Activated T-cell treated with anti-CD3 and anti-CD28 coated beads, Interleukin-2, amount 50 U/mL, for 4 hours (primary cell): ENCODE measurements around the gene FUT6. TPM values are rescaled to one million over a fixed set of nuclear protein-coding genes. Genes with fewer than 3 reads are reported as not detected.

Experiments
- ATAC-seq, 2 donors: fragments of 200-7000 bp; cut with Tn5 transposase; one replicate each; pipeline ENCODE4 v1.10.0; 2021
- DNase-seq: peaks from one replicate; pipeline ENCODE4 v3.0.0-alpha.2; 2020
- H3K27me3 Mint-ChIP-seq: one replicate; pipeline ENCODE4 v1.8.0; 2021; ENCODE audit warnings: low read depth, mixed read lengths
- H3K36me3 Mint-ChIP-seq: one replicate; pipeline ENCODE4 v1.8.0; 2022; ENCODE audit warnings: mixed read lengths; ENCODE audit not compliant: insufficient read depth
- H3K4me1 Mint-ChIP-seq: one replicate; pipeline ENCODE4 v1.8.0; 2021; ENCODE audit warnings: low read depth, mixed read lengths
- H3K4me3 Mint-ChIP-seq: one replicate; pipeline ENCODE4 v1.8.0; 2021; ENCODE audit warnings: mild to moderate bottlenecking, moderate library complexity, mixed read lengths
- H3K9me3 Mint-ChIP-seq: one replicate; pipeline ENCODE4 v1.8.0; 2021; ENCODE audit warnings: mixed read lengths
- total RNA-seq, 3 donors: library from RNA; stranded (reverse); gene quantifications; one replicate each; pipeline ENCODE4 v1.2.1, GENCODE V29; 2021

Gene FUT6
- total RNA-seq, 3 donors from 2014 or later: not detected

GRCh38 chr19:5808120-5808816, 31.2 kb downstream of the FUT6 start:
- no peak for DNase-seq
- no peaks in the 10 kb centered on the region for H3K36me3 Mint-ChIP-seq
- H3K4me3 Mint-ChIP-seq: no peak overlapping the region
- peaks cover 12% of the 10 kb centered on the region for H3K4me1 Mint-ChIP-seq
- no peak for ATAC-seq
- H3K27me3 Mint-ChIP-seq: peaks cover 9% of the 10 kb centered on the region
- no peaks in the 10 kb centered on the region for H3K9me3 Mint-ChIP-seq

DNA sequence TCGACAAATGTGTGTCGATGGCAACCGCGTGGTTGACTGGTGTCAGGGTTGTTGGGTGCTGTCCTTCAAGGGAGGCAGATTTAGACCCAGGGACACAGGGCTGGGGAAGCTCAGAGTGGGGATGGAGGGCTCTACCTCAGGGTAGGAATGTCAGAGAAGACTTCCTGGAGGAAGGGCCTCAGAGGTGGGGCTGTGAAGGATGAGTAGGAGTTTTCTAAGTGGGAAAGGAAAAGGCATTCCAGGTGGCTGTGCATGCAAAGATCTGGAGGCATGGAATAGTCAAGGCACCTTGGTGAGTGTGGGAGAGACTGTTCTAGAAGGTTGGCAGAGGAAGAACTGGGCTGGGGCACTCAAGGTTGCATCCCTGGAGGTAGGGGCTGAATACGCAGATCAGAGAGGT, 32.6 kb downstream of the FUT6 start:
- Mint-ChIP-seq H3K36me3 (no peaks in the 10 kb centered on the region), H3K4me3 (no peak overlapping the region), H3K27me3 (peaks cover 10% of the 10 kb centered on the region), H3K4me1 (peaks cover 19% of the 10 kb centered on the region), H3K9me3 (no peaks in the 10 kb centered on the region)
- ATAC-seq (no peak), DNase-seq (no peak)

- no peak for ATAC-seq
- Mint-ChIP-seq H3K36me3 (no peaks in the 10 kb centered on the region), H3K4me3 (no peak overlapping the region), H3K4me1 (peaks cover 21% of the 10 kb centered on the region), H3K27me3 (peaks cover 15% of the 10 kb centered on the region), H3K9me3 (no peaks in the 10 kb centered on the region)
- no peak for DNase-seq
Measured at GRCh38 chr19:5806133-5806489, 33.4 kb downstream of the FUT6 start.

- DNase-seq (peak; percentile 59), ATAC-seq (peak in 1 of 2 donors; percentile 20)
- Mint-ChIP-seq H3K9me3 (no peaks in the 10 kb centered on the region), H3K4me3 (peak overlapping the region; percentile 42), H3K36me3 (no peaks in the 10 kb centered on the region), H3K27me3 (peaks cover 20% of the 10 kb centered on the region), H3K4me1 (peaks cover 21% of the 10 kb centered on the region)
Measured at GRCh38 chr19:5805462-5806132, 33.9 kb downstream of the FUT6 start.

DNA sequence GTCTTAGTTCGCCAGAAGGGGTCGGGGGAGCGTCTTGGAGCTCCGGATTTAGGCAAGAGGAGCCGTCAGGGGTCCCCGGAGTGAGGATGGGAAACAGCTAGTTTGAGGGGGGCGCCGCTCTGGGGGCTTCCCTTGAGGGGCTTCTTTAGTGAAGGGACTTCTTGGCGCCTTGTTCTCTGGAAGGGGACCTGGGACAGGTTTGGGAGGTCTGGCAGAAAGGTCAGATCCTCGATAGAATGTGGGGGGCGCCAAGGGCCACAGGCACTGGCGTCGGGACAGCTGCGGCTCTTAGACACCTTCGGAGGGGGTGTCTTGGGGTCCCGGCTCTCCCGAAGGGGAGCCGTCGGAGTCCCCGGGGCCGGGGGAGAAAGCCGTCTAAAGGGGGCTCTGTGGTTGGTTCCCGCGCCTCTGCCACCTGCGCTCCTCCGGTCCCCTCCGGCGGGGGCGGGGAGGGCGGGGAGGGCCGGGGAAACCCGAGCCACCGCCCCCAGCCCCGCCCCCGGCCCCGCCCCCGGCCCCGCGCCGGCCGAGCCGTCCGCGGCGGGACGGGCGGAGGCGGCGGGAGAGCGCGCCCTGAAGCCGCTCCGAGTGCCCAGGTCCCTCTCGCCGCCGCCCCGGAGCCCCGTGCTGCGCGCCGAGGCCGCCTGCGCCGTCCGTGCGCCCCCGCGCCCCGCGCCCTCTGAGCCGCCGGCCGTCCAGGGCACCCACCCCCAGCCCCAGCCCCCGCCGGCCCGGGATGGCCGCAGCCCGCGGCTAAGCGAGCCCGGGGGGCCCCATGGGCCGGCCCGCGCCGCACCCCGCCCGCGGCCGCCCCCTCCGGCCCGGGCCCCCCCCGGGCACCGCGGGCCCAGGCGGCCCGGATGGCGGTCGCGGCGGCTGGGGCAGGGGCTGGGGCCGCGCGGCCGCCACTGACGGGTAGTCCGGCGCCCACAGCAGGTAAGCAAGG, 34.7 kb downstream of the FUT6 start, which contains the start of gene NRTN:
Gene NRTN (plus strand): TSS at position 552 of the 946 bp plus-strand sequence. CDS start 19,099 bp downstream, outside the sequence.
- H3K9me3 Mint-ChIP-seq: no peaks in the 10 kb centered on the region
- H3K27me3 Mint-ChIP-seq: peaks cover 24% of the 10 kb centered on the region
- DNase-seq (peak; percentile 53), ATAC-seq (peak; percentile 6 to 22)
- H3K4me3 Mint-ChIP-seq: peak within 1 kb of the TSS; percentile 67
- peaks cover 21% of the 10 kb centered on the region for H3K4me1 Mint-ChIP-seq
- no peaks in the 10 kb centered on the region for H3K36me3 Mint-ChIP-seq

DNA sequence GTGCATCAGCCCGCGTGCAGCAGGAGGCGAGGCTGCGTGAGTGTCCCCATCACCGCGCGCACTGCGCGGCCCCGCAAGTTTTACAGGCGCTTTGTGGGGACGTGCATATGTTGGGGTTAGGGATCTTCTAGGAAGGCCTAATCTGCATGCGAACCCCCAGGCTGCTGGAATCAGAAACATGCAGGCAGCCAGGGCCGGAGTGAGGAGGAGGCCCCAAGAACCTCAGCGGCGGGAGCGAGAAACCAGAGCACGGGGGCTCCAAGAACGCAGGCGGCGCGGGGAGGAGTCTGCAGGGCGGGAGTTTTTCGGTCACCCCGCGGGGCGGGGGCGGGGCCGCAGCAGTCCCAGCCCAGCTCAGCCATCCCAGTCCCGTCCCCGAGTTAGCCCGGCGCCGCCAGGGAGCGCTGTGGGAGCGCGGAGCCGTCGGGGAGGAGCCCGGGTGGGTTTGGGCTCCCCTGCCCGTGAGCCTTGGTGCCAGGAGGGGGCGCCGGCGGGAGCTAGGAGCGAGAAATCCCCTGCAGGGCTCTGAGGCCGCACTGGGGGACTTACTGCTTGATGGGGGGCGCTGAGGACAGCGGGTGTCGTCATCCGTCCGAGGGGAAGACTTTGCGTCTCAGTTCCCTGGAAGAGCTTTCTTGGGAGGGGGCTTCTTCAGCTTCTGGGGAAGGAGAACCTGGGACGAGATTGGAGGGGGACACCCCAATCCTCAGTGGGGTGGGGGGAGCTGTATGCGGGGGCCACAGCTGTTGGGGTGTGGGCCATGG, 35.6 kb downstream of the FUT6 start:
- Mint-ChIP-seq H3K4me3 (peak overlapping the region; percentile 67), H3K36me3 (no peaks in the 10 kb centered on the region), H3K27me3 (peaks cover 30% of the 10 kb centered on the region), H3K4me1 (peaks cover 21% of the 10 kb centered on the region), H3K9me3 (no peaks in the 10 kb centered on the region)
- ATAC-seq: peak; percentile 94 to 97
- peak; percentile 90 for DNase-seq

DNA sequence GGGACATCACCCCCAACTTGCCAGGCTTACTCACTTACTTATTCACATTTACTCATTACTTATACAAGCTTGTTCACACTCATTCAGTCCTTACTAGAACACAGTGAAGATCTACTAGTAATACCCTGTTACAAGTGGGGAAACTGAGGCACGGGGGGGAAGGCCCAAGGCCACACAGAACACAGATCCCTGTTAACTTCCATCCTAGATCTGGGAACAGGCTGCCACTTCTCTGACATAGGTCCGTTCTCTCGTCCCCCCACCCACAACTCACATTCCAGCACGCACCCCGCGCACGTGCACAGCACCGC, 36.1 kb downstream of the FUT6 start:
- H3K4me3 Mint-ChIP-seq: peak overlapping the region; percentile 50
- no peak for DNase-seq
- no peaks in the 10 kb centered on the region for H3K36me3 Mint-ChIP-seq
- no peaks in the 10 kb centered on the region for H3K9me3 Mint-ChIP-seq
- ATAC-seq: no peak
- H3K27me3 Mint-ChIP-seq: peaks cover 35% of the 10 kb centered on the region
- H3K4me1 Mint-ChIP-seq: peaks cover 21% of the 10 kb centered on the region

GRCh38 chr19:5801796-5802619, 37.5 kb downstream of the FUT6 start:
- no peaks in the 10 kb centered on the region for H3K9me3 Mint-ChIP-seq
- peaks cover 36% of the 10 kb centered on the region for H3K27me3 Mint-ChIP-seq
- DNase-seq: no peak
- peaks cover 21% of the 10 kb centered on the region for H3K4me1 Mint-ChIP-seq
- no peak overlapping the region for H3K4me3 Mint-ChIP-seq
- ATAC-seq: no peak
- H3K36me3 Mint-ChIP-seq: no peaks in the 10 kb centered on the region

GRCh38 chr19:5800361-5801270, 38.9 kb downstream of the FUT6 start:
- ATAC-seq (no peak), DNase-seq (no peak)
- Mint-ChIP-seq H3K27me3 (peaks cover 38% of the 10 kb centered on the region), H3K4me3 (no peak overlapping the region), H3K4me1 (peaks cover 21% of the 10 kb centered on the region), H3K36me3 (no peaks in the 10 kb centered on the region), H3K9me3 (no peaks in the 10 kb centered on the region)

DNA sequence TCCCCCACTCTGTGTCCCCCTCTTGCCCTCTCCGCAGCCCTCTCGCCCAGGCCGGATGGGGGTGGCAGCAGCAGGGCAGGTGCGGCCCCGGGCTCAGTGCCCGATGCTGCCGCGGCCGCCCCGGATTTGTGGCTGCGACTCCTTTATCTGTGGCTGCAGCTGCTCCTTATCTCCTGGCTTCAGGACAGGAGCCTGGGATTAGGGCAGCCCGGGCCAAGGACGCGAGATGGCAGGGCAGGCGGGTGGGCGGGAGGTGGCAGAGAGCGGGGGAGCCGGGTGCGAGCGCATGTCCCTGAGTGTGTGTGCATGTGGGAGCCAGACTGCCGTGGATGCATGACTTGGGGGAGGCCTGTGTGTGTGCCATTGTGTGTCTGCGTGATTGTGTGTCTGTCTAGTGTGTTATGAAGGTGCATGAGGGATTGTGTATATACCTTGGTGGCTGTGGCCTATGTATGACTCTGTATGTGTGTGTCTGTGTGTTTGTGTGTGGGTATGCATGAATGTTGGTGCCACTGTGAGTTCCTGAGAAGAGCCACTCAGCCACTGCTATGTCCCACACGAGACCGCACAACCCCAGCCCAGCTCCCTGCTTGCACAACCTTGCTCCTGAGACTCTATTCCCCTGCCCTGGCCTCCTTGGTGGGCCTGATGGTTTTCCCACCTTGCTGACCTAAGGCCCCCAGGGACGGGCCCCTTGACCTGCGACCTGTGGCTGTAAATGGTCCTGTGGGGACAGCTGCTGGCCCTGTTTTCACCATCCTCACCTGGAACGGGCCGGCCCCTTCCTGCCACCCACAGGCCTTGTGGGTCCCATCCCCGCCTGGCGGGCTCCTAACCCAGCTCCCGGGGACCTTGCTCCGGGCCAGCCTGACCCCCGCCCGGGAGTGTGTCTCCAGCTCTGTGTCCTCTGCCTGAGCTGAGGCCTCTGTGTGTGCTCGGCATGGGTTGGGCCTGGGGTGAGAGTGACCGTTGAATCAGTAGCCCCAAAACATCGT, 40.0 kb downstream of the FUT6 start:
- Mint-ChIP-seq H3K4me3 (no peak overlapping the region), H3K36me3 (no peaks in the 10 kb centered on the region), H3K4me1 (peaks cover 20% of the 10 kb centered on the region), H3K9me3 (no peaks in the 10 kb centered on the region), H3K27me3 (peaks cover 36% of the 10 kb centered on the region)
- ATAC-seq (no peak), DNase-seq (no peak)

DNA sequence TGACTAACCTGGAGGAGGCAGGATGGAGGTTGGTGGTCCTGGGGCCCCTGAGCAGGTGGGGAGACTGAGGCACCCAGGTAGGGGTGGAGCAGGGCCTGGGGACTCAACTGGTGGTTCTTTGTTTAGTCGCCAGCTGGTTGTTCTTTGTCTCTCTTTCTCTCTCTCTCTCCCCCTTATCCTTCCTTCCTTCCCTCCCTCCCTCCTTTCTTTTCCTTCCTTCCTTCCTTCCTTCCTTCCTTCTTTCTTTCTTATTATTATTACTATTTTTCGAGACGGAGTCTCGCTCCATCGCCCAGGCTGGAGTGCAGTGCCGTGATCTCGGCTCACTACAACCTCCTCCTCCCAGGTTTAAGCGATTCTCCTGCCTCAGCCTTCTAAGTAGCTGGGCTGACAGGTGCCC, 41.3 kb downstream of the FUT6 start:
- Mint-ChIP-seq H3K4me1 (peaks cover 8% of the 10 kb centered on the region), H3K27me3 (peaks cover 29% of the 10 kb centered on the region), H3K4me3 (no peak overlapping the region), H3K9me3 (no peaks in the 10 kb centered on the region), H3K36me3 (no peaks in the 10 kb centered on the region)
- DNase-seq (no peak), ATAC-seq (no peak)
